GM06990 (cell line): ENCODE results near the gene COLEC12.

Experiments used
- DNase-seq: peaks from one replicate; pipeline ENCODE4 v3.0.0-alpha.2; 2011; ENCODE audit not compliant: insufficient read length; ENCODE audit errors: extremely low read depth
- H3K27me3 ChIP-seq: replicated peaks from 2 replicates; pipeline ENCODE4 v1.6.0; 2011; ENCODE audit warnings: low read length; ENCODE audit not compliant: control insufficient read depth, insufficient read depth
- H3K36me3 ChIP-seq: 2 replicates; pipeline ENCODE4 v1.5.1; 2011; ENCODE audit warnings: low read length; ENCODE audit not compliant: control insufficient read depth, insufficient read depth
- H3K4me3 ChIP-seq: replicated peaks from 2 replicates; pipeline ENCODE4 v1.5.1; 2011; ENCODE audit warnings: low read depth, mild to moderate bottlenecking, control low read depth, low read length
- CTCF ChIP-seq: IDR thresholded peaks from 2 replicates; pipeline ENCODE4 v1.5.1; 2011; ENCODE audit warnings: low read length, control low read depth, mild to moderate bottlenecking, inconsistent platforms; ENCODE audit not compliant: insufficient read depth, poor library complexity, severe bottlenecking

COLEC12 gene

GRCh38 chr18:378079-378478, 122.4 kb downstream of the COLEC12 start:
- no peak for TF ChIP-seq CTCF
- Histone ChIP-seq H3K27me3 (no peaks in the 10 kb centered on the region; the same call in none of the 2 replicates), H3K4me3 (no peak overlapping the region), H3K36me3 (no peaks in the 10 kb centered on the region)
- no peak for DNase-seq

- no peaks in the 10 kb centered on the region for H3K36me3 ChIP-seq
- no peak for DNase-seq
- no peak overlapping the region for H3K4me3 ChIP-seq
- TF ChIP-seq CTCF: no peak
- no peaks in the 10 kb centered on the region; the same call in none of the 2 replicates for H3K27me3 ChIP-seq
These were observed 123.4 kb downstream of the COLEC12 start for GRCh38 chr18:377088-377487.

GRCh38 chr18:376311-376710, 124.2 kb downstream of the COLEC12 start:
- H3K4me3 ChIP-seq: no peak overlapping the region
- H3K27me3 ChIP-seq: no peaks in the 10 kb centered on the region; the same call in none of the 2 replicates
- TF ChIP-seq CTCF: no peak
- no peaks in the 10 kb centered on the region for H3K36me3 ChIP-seq
- no peak for DNase-seq

- Histone ChIP-seq H3K27me3 (no peaks in the 10 kb centered on the region; the same call in 1 of the 2 replicates), H3K4me3 (no peak overlapping the region), H3K36me3 (no peaks in the 10 kb centered on the region)
- DNase-seq: no peak
- no peak for TF ChIP-seq CTCF
These were observed 125.8 kb downstream of the COLEC12 start for GRCh38 chr18:374721-375168.

- no peaks in the 10 kb centered on the region; the same call in 1 of the 2 replicates for H3K27me3 ChIP-seq
- DNase-seq: no peak
- no peak overlapping the region for H3K4me3 ChIP-seq
- TF ChIP-seq CTCF: no peak
- no peaks in the 10 kb centered on the region for H3K36me3 ChIP-seq
These were observed 126.7 kb downstream of the COLEC12 start for GRCh38 chr18:373780-374179.

GRCh38 chr18:371609-371982, 128.9 kb downstream of the COLEC12 start:
- DNase-seq: no peak
- Histone ChIP-seq H3K4me3 (no peak overlapping the region), H3K36me3 (no peaks in the 10 kb centered on the region), H3K27me3 (no peaks in the 10 kb centered on the region; the same call in 1 of the 2 replicates)
- no peak for TF ChIP-seq CTCF
